ENCODE measurements around the gene GRXCR2. TPM values are rescaled to one million over a fixed set of nuclear protein-coding genes. Genes with fewer than 3 reads are reported as not detected.
A peak's percentile ranks its signal among the peaks of the same experiment; 100 is the strongest.

The GRXCR2 gene
- total and polyA plus RNA-seq, 2 of the 13 experiments (the other 11 are each of a cell fraction or from before 2014, with no cell fraction given): not detected

DNA sequence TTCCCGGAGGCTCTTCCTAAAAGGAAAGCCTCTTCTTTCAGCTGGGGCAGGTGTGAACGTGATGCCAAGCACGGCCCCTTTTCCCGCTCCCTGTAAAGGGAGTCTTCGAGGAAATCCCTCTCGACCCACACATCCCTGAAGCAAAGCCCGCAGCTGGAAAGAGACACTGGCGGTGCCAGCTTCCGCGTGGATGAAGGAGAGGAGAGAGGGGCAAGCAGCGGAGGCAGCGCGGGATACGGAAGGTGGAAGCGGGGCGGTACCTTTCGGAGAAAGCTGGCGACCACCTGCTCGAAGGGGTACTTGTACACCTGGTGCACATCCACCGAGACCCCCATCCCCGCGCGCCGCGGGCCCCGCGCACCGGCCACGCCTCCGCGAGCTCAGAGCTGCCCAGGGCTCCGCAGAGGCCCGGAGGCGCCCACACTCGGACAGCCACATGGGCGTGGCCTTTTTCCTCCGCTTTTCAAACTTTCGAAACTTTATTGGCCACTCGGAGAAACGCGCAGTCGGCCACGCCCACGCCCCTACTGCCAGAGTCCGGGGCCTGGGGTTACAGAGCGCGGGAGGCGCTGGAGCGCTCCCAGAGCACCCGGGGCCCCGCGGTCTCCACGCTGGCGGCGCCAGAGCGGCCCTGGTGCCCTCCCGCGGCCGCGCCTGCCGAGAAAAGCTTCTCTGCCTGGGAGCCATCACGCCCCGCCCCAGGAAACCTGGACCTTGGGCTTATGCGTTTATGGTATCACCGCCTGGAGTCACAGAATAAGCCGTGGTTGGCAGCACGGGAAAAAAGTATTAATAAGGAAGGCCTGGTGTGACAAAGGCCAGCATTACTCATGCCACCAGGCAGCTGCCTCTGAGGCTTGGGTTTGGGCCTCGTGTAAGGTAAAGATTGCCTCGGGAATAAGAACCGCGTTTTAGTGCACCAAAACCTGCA, 37.6 kb downstream of the GRXCR2 start, which contains the start of gene PRELID2 (continued):
- TF ChIP-seq BCL3 (CRISPR knock-in tag; IDR thresholded peaks at IDR 0.05): peak; percentile 82; the same call in 1 of the 2 replicates
- peak; percentile 77 for TF ChIP-seq MED1 (CRISPR knock-in tag; IDR thresholded peaks at IDR 0.05)
- TF ChIP-seq ZNF720 (CRISPR knock-in tag; IDR thresholded peaks at IDR 0.05): no peak
- peak; percentile 74; the same call in 1 of the 2 replicates for TF ChIP-seq NFATC3 (CRISPR knock-in tag; IDR thresholded peaks at IDR 0.05)
- no peak for TF ChIP-seq FOXO1 (CRISPR knock-in tag; IDR thresholded peaks at IDR 0.05)
- no peak for TF ChIP-seq ZNF468 (CRISPR knock-in tag; IDR thresholded peaks at IDR 0.05)
- 0 out of 2 replicates have a peak, but pooled peaks have one; percentile 5 for TF ChIP-seq ZNF549 (CRISPR knock-in tag; IDR thresholded peaks at IDR 0.05)
- no peak for TF ChIP-seq SRY (CRISPR knock-in tag; IDR thresholded peaks at IDR 0.05)
- TF ChIP-seq TAF15 (IDR thresholded peaks at IDR 0.05; ENCODE audit: low read depth, low read length, poor library complexity, severe bottlenecking): peak; percentile 30
- TF ChIP-seq DMAP1 (CRISPR knock-in tag; IDR thresholded peaks at IDR 0.05): peak; percentile 79
- peak; percentile 80; the same call in 1 of the 2 replicates for TF ChIP-seq ZNF337 (CRISPR knock-in tag; IDR thresholded peaks at IDR 0.05; ENCODE audit: borderline replicate concordance, low read depth)
- TF ChIP-seq ZFP36L2 (CRISPR knock-in tag; IDR thresholded peaks at IDR 0.05): 0 out of 2 replicates have a peak, but pooled peaks have one; percentile 49
- TF ChIP-seq RXRA (CRISPR knock-in tag; IDR thresholded peaks at IDR 0.05): peak; percentile 80; the same call in 1 of the 2 replicates
- TF ChIP-seq ZNF329 (CRISPR knock-in tag; IDR thresholded peaks at IDR 0.05; ENCODE audit: low read depth): no peak
- peak; percentile 73 for TF ChIP-seq HNF4A (CRISPR knock-in tag; IDR thresholded peaks at IDR 0.05)
- TF ChIP-seq, protein P1, sequence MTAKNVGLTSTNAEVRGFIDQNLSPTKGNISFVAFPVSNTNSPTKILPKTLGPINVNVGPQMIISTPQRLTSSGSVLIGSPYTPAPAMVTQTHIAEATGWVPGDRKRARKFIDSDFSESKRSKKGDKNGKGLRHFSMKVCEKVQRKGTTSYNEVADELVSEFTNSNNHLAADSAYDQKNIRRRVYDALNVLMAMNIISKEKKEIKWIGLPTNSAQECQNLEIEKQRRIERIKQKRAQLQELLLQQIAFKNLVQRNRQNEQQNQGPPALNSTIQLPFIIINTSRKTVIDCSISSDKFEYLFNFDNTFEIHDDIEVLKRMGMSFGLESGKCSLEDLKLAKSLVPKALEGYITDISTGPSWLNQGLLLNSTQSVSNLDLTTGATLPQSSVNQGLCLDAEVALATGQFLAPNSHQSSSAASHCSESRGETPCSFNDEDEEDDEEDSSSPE (CRISPR knock-in tag; IDR thresholded peaks at IDR 0.05): peak; percentile 90
- 0 out of 2 replicates have a peak, but pooled peaks have one; percentile 2 for TF ChIP-seq FOSL1 (CRISPR knock-in tag; IDR thresholded peaks at IDR 0.05; ENCODE audit: borderline replicate concordance)
- TF ChIP-seq NONO (IDR thresholded peaks at IDR 0.05): no peak
- TF ChIP-seq NONO (CRISPR knock-in tag; conservative IDR thresholded peaks at IDR 0.05): peak; percentile 62
- TF ChIP-seq, protein P2, sequence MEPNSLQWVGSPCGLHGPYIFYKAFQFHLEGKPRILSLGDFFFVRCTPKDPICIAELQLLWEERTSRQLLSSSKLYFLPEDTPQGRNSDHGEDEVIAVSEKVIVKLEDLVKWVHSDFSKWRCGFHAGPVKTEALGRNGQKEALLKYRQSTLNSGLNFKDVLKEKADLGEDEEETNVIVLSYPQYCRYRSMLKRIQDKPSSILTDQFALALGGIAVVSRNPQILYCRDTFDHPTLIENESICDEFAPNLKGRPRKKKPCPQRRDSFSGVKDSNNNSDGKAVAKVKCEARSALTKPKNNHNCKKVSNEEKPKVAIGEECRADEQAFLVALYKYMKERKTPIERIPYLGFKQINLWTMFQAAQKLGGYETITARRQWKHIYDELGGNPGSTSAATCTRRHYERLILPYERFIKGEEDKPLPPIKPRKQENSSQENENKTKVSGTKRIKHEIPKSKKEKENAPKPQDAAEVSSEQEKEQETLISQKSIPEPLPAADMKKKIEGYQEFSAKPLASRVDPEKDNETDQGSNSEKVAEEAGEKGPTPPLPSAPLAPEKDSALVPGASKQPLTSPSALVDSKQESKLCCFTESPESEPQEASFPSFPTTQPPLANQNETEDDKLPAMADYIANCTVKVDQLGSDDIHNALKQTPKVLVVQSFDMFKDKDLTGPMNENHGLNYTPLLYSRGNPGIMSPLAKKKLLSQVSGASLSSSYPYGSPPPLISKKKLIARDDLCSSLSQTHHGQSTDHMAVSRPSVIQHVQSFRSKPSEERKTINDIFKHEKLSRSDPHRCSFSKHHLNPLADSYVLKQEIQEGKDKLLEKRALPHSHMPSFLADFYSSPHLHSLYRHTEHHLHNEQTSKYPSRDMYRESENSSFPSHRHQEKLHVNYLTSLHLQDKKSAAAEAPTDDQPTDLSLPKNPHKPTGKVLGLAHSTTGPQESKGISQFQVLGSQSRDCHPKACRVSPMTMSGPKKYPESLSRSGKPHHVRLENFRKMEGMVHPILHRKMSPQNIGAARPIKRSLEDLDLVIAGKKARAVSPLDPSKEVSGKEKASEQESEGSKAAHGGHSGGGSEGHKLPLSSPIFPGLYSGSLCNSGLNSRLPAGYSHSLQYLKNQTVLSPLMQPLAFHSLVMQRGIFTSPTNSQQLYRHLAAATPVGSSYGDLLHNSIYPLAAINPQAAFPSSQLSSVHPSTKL (CRISPR knock-in tag; IDR thresholded peaks at IDR 0.05): peak; percentile 81; the same call in 1 of the 2 replicates
